Liver (tissue), 3 donors: ENCODE results near the gene GPATCH2L.

Source experiments
- EGR1 ChIP-seq, 2 donors: IDR thresholded peaks; 2 replicates each; pipeline ENCODE4 v1.6.1; 2016 to 2018; ENCODE audit warnings: antibody characterized with exemption in 2 of 2, low read depth in 2 of 2
- GABPA ChIP-seq, 2 donors: IDR thresholded peaks in 1 of 2; conservative IDR thresholded peaks in 1 of 2; 2 replicates each; pipeline ENCODE4 v1.6.1; 2016; ENCODE audit warnings: antibody characterized with exemption in 2 of 2, mild to moderate bottlenecking in 1 of 2, moderate library complexity in 1 of 2
- TF ChIP-seq, protein P1 (sequence below): fragments of 150-350 bp; IDR thresholded peaks from 2 replicates; pipeline ENCODE4 v1.5.1; 2017; ENCODE audit warnings: improper control_type of control experiment, low read depth, low read length; ENCODE audit not compliant: missing input control
- TF ChIP-seq, protein P2 (sequence below): IDR thresholded peaks from 2 replicates; pipeline ENCODE4 v1.6.1; 2016; ENCODE audit warnings: antibody characterized with exemption
- donor health status: healthy.
- donor health status: healthy.

GRCh38 chr14:76204461-76205230 lies 52.9 kb downstream of the GPATCH2L start:
- TF ChIP-seq, protein P1, sequence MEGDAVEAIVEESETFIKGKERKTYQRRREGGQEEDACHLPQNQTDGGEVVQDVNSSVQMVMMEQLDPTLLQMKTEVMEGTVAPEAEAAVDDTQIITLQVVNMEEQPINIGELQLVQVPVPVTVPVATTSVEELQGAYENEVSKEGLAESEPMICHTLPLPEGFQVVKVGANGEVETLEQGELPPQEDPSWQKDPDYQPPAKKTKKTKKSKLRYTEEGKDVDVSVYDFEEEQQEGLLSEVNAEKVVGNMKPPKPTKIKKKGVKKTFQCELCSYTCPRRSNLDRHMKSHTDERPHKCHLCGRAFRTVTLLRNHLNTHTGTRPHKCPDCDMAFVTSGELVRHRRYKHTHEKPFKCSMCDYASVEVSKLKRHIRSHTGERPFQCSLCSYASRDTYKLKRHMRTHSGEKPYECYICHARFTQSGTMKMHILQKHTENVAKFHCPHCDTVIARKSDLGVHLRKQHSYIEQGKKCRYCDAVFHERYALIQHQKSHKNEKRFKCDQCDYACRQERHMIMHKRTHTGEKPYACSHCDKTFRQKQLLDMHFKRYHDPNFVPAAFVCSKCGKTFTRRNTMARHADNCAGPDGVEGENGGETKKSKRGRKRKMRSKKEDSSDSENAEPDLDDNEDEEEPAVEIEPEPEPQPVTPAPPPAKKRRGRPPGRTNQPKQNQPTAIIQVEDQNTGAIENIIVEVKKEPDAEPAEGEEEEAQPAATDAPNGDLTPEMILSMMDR: no peak
- TF ChIP-seq GABPA (IDR thresholded peaks at IDR 0.05 in 1 of 2, conservative IDR thresholded peaks at IDR 0.05 in 1 of 2) (no peak), EGR1 (IDR thresholded peaks at IDR 0.05; ENCODE audit: low read depth in 2 of 2) (no peak)
- TF ChIP-seq, protein P2, sequence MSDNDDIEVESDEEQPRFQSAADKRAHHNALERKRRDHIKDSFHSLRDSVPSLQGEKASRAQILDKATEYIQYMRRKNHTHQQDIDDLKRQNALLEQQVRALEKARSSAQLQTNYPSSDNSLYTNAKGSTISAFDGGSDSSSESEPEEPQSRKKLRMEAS: no peak
